Testis (tissue), 2 donors: ENCODE results near the gene ID1.

Experiments used
- CTCF ChIP-seq, 3 experiments: fragments of 450-650 bp in 2 of 3; fragments of 200-600 bp in 1 of 3; sonication (generic) in 1 of 3; IDR thresholded peaks; one replicate each; pipeline ENCODE4 v1.5.1; 2016 to 2019; ENCODE audit warnings: antibody characterized with exemption in 3 of 3, mild to moderate bottlenecking in 2 of 3, moderate library complexity in 1 of 3
- POLR2A ChIP-seq: fragments of 450-650 bp; IDR thresholded peaks from one replicate; pipeline ENCODE4 v1.6.1; 2017; ENCODE audit warnings: antibody characterized with exemption, mild to moderate bottlenecking, moderate library complexity

DNA sequence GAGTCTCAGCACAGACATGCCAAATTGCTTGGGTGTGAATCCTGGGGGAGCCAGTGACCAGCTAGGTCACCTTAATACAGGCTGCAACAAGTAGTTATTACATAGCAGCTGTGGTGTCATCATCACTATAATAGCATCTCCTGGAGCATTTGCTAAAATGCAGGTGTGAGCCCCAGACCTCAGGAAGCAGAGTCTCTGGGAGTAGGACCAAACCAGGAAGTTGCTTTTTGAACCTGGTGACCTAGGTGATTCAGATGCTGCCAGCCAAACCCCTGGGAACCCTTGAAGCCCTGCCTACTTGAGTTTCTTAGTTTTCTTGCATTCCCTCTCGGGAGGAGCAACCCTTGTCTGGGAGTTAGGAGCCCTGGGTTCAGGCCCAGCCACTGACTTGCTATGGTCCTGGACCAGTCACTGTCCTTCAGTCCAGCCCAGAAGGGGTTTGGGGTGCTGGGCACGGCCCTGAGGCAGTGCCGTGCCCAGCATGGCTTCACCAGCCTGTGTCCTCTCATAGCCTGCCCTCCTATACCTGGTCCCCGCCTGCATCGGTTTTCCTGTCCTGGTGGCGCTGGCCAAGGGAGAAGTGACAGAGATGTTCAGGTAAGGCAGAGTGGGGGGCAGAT lies 39.3 kb upstream of the ID1 start:
- no peak for TF ChIP-seq CTCF (IDR thresholded peaks at IDR 0.05)
- no peak for TF ChIP-seq POLR2A
